Amniotic stem cell (primary cell): ENCODE data around the gene CASP8.
"Not testable (repeated sequence)": the region's sequence is repeated elsewhere in the genome, so short reads cannot be mapped to it uniquely, and the experiment has no call there.

Experiments used
- DNase-seq: peaks from one replicate; lab custom pipeline; 2025; lab: John Stamatoyannopoulos, UW

The CASP8 gene

DNA sequence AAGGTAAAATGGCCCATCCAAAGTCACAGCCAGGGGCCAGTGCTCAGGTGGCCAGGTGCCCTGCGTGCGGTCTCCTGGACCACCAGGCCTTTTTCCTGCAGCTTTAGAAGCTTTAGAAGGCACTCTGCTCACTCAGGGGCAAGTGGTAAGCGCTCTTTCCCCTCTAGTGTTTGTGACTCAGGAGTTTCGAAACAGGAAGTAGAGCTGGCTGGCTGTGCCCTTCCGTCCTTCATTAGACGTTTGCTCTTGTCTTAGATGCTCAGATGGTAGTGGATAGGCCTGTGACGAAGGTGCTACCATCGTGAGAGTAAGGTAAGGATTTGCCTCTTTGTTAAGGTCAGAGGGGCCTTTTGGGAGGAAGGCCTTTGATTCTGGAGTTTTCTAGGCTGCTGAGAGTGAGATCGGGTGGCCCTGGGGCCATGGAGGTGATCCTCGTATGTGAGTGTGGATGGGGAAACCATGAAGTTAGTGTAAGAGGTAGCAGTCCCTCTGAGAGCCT lies at the start of gene CASP8:
Gene CASP8 (plus strand): TSS at position 235 of the 499 bp plus-strand sequence. CDS start 5,951 bp downstream, outside the sequence.
- no peak for DNase-seq

- no peak for DNase-seq
Observed at GRCh38 chr2:201215963-201216362, 44.4 kb upstream of the CASP8 start.

- no peak for DNase-seq
Observed at GRCh38 chr2:201216918-201217317, 43.4 kb upstream of the CASP8 start.

GRCh38 chr2:201218780-201219179 lies 41.6 kb upstream of the CASP8 start:
- DNase-seq, result no peak

DNA sequence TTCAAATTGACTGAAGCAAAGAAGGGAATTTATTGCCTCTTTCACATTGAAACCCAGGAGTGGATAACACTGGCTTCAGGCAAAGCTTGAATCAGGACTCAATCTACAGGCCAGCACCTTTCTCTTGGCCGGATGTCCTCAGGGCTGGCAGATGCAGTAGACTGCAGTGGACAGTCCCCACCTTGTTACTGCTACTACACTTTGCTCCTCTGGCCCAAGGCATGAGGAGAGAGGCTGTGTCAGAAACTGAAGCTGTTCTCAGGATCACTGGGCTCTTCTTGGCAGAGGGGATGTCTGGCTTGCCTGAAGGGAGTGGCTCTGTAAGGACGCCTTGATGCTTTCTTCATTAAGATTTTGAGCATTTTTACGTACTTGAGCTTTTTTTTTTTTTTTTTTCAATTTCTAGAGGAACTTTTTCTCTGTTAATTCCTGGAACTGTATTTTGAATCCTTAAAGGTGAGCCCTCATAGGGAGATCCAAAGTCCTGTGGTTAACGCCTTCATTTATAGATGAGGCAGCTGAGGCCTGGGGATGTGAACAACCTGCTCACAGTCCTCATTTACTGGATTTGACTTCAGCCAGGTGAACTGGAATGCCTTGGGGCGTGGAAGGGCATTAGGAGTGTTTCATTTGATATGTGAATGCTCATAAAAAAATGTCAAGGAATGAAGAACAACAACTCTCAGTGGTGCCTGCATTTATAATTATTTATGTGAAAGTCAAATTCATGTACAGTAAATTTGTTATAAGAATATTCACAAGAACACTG lies 40.8 kb upstream of the CASP8 start:
- no peak for DNase-seq

- no peak for DNase-seq
Observed at GRCh38 chr2:201220102-201220570, 40.2 kb upstream of the CASP8 start.

DNA sequence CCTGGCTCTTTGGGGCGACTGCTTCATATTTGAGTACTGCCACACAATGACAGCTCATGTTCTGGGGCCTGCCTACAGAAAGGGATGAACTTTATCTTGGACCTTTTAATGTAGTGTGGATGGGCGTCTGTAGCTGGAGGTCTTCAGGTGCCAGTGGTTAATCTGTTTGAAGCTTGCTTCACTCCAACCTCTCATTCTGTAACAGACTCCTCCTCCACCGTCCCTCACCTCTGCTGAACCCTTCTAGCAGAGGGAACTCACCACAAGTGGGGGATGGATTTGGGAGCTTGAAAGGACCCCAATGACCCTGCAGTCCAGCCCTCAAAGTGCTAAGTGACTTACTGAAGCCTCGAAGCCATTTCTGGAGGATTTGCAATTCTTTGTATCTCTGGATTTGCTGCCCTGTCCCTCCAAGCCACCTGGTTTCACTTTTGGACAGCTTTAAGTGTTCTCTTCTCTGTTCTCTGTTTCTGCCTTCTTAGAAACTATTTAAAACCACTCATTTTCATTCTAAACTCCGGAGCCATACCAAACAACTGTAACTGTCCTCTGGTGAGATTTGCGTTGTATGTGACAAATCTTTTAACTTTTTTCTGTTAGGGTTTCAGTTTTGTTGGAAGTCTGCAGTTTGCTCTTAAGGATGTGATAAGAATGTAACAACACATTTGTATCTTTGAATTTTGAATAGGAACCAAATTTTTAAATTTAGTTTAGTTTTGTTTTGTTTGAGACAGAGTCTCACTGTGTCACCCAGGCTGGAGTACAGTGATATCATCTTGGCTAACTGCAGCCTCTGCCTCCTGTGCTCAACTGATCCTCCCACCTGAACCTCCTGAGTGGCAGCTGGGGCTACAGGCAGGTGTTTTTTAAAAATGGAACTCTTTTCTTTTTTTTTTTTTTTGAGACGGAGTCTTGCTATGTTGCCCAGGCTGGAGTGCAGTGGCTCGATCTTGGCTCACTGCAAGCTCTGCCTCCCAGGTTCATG lies 37.0 kb upstream of the CASP8 start:
- no peak for DNase-seq

- DNase-seq, result no peak
Observed at GRCh38 chr2:201228271-201228911, 31.9 kb upstream of the CASP8 start.

DNA sequence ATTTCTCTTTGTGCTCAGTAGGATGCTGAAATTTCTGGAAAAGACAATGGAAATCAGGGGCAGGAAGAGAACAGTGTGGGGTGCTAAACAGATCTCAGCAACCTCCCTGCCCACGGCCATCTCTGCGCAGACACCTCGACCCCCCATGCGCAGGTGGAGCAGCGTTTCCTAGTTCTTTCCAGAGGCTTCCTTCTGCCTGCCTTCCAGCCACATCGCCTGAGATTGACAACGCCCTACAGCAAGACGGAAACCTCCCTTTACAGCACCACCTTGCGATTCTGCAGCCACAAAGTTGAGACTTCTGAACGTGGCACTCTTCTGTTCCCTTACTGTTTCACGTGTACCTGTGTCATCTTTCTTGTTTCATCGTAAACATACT lies 31.4 kb upstream of the CASP8 start:
- DNase-seq, result no peak

GRCh38 chr2:201231781-201232466 lies 28.4 kb upstream of the CASP8 start:
- peak; percentile 57 for DNase-seq

DNA sequence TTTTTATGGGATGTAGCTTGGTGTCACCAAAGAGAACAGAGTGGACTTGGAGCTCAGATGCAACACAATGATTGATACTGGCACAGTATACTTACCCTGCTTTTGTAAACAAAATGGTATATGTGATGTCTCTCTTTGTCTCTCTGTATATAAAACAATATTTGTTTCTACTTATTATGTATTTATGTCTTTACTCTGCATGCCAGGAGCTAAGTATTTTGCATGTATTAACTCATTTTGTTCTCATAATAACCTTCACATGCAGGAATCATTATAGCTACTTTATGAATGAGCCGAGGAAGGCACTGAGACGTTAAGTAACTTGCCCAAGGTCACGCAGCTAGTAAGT lies 27.9 kb upstream of the CASP8 start:
- DNase-seq, result no peak

DNA sequence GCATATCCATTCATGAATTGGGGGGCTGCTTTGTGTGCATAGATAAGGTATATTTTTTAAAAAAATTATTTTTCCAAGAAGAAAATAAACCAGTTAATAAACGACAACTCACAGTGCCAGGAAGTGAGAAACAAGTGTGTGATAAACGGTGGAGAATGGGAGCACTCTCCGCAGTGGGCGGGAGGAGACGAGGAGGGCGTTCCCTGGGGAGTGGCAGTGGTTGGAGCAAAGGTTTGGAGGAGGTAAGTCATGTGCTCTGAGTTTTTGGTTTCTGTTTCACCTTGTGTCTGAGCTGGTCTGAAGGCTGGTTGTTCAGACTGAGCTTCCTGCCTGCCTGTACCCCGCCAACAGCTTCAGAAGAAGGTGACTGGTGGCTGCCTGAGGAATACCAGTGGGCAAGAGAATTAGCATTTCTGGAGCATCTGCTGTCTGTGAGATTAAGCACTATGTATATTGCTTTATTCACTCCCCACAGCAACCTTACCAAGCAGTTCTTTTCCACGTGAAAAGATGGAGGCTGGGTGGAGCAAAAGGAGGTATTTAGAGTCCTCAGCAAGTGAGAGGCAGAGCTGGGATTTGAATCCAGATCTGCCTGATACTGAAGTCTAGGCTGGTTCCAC lies 27.0 kb upstream of the CASP8 start:
- DNase-seq, result no peak

GRCh38 chr2:201233812-201234662 lies 26.3 kb upstream of the CASP8 start:
- DNase-seq, result no peak

- no peak for DNase-seq
Observed at GRCh38 chr2:201234663-201235135, 25.6 kb upstream of the CASP8 start.

DNA sequence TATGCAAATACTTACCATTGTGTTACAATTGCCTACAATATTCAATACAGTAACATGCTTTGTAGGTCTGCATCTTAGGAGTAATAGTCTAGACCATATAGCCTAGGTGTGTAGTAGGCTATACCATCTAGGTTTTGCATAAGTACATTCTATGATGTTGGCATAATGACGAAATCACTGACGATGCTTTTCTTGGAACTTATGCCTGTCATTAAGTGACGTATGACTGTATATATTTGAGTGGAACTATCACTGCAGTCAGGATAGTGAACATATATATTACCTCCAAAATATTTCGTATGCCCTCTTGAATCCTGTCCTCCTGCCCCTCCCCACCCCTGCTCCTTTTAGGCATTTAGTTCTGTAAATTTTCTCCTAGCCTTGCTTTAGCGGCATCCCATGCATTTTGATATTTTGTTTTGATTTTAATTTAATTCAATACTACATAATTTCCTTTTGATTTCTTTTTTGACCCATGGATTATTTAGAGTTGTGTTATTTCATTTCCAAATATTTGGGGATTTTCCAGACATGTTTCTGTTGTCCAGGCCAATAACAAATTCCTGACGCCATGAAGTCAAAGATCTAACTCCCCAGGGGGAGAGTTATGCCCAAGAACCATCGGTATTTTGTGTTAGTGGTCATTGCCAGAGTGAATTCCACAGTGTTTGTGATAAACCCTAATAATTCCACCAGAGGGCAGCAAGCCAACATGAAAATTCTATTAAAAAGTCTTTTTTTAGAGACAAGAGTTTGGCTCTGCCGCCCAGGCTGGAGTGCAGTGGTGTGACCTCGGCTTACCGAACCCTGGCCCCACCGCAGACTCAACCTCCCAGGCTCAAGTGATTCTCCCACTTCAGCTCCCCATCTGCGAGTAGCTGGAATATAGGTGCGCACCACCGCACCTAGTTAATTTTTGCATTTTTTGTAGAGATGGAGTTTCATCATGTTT lies 24.2 kb upstream of the CASP8 start:
- peak; percentile 76 for DNase-seq

- DNase-seq, result no peak
Observed at GRCh38 chr2:201237486-201238123, 22.7 kb upstream of the CASP8 start.

- not testable (repeated sequence) for DNase-seq
Observed at GRCh38 chr2:201239167-201239935, 21.0 kb upstream of the CASP8 start.
